Measurements from ENCODE around the gene CDK6. TPM values are rescaled to one million over a fixed set of nuclear protein-coding genes. Genes with fewer than 3 reads are reported as not detected.

Gene CDK6
- total RNA-seq, 2 experiments from 2014 or later, result 130 to 138 TPM

DNA sequence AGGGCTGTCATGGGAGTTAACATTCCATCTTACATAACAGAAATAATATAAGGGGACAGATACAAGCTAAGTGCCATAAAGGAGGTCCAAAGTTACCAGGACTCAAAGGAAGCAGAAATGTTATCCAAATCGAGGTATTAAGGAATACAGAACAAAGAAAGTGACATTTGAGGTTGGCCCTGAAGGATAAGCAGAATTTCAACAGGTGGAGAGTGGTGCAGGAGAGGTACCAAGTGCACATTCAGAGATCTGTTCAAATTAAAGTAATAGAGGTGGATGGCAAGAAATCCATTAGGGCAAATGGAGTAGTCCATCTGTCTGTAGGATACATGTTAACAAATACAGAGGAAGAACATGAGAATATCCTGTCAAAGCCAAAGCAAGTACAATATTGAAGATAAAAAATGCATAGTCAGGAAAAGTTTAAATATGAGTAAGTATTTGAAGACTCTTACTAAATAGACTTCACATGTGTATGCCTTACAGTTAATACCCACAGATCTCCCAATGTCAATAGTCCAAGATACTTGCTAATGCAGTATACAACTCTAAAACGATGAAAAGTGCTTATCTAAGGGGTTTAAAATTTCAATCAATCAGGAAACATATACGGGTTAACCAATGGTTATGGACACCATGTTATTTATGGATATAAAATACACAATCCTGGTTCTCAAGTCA is 10.0 kb downstream of the CDK6 start:
- ChIA-PET CTCF (no interaction called here), POLR2A (no interaction called here)
- DNase-seq (no peak), ATAC-seq (no peak)
- Mint-ChIP-seq H3K4me3 (no peak overlapping the region), H3K27me3 (no peaks in the 10 kb centered on the region), H3K27ac (no peak overlapping the region), H3K9me3 (no peaks in the 10 kb centered on the region), H3K4me1 (ENCODE audit: low read depth) (peaks cover 78% of the 10 kb centered on the region), H3K36me3 (ENCODE audit: low read depth) (peaks cover 53% of the 10 kb centered on the region)
- intact Hi-C loops (cut with micrococcal nuclease), result no loop called here
- TF ChIP-seq, protein P1, sequence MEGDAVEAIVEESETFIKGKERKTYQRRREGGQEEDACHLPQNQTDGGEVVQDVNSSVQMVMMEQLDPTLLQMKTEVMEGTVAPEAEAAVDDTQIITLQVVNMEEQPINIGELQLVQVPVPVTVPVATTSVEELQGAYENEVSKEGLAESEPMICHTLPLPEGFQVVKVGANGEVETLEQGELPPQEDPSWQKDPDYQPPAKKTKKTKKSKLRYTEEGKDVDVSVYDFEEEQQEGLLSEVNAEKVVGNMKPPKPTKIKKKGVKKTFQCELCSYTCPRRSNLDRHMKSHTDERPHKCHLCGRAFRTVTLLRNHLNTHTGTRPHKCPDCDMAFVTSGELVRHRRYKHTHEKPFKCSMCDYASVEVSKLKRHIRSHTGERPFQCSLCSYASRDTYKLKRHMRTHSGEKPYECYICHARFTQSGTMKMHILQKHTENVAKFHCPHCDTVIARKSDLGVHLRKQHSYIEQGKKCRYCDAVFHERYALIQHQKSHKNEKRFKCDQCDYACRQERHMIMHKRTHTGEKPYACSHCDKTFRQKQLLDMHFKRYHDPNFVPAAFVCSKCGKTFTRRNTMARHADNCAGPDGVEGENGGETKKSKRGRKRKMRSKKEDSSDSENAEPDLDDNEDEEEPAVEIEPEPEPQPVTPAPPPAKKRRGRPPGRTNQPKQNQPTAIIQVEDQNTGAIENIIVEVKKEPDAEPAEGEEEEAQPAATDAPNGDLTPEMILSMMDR (IDR thresholded peaks at IDR 0.05), result no peak

DNA sequence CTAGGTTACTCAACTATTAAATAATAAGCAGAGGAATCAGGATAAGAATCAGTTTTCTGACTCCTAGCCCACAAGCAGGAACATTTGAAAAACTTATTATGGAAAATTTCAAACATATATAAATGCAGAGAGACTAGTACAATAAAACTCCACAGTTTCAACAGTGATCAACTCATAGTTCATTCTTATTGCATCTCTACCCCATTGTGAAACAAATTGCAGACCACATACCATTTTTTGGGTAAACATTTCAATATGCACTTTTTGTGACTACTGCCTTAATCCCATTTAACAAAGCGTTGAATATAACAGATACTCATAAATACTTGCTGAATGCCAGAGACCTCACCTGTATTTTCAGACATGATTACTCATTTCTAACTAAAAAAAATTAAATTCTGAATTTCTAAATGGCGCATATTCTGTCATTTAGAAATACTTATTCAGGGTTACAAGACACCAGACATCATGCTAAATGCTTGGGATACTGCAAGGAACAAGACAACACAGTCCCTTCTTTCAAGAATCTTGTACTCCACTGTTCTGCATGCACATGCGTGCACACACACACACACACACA is 11.4 kb downstream of the CDK6 start:
- TF ChIP-seq, protein P1 (IDR thresholded peaks at IDR 0.05), result no peak
- peaks cover 4% of the 10 kb centered on the region for H3K9me3 Mint-ChIP-seq
- DNase-seq (no peak), ATAC-seq (no peak)
- H3K27ac Mint-ChIP-seq, result no peak overlapping the region
- H3K4me3 Mint-ChIP-seq, result no peak overlapping the region
- H3K4me1 Mint-ChIP-seq (ENCODE audit: low read depth), result peaks cover 77% of the 10 kb centered on the region
- ChIA-PET POLR2A (interaction anchor here (0.9 kb wide), 1 partner anchor 9 kb away, joined by 4 read pairs; no protein-coding TSS in a partner anchor), CTCF (no interaction called here)
- intact Hi-C loops (cut with micrococcal nuclease), result no loop called here
- peaks cover 52% of the 10 kb centered on the region for H3K36me3 Mint-ChIP-seq (ENCODE audit: low read depth)
- H3K27me3 Mint-ChIP-seq, result no peaks in the 10 kb centered on the region

DNA sequence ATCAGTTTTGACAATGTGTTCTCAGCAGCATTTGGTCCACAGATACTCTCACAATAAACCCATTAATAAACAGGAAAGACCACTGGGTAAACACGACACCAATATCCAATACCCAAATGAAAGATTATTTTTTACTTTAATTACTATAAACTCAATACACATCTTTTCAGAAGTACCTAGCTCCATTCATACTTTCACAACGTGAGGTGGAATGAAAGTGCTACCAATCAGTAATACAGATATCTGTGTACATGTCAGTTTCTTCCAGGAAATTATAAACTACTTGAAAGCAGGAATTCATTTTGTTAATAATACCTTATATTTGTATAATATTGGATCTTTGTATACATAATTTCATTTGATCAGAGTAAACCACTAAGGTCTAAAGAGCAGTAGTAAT is 11.9 kb downstream of the CDK6 start:
- Mint-ChIP-seq H3K36me3 (ENCODE audit: low read depth) (peaks cover 53% of the 10 kb centered on the region), H3K4me1 (ENCODE audit: low read depth) (peaks cover 76% of the 10 kb centered on the region), H3K9me3 (peaks cover 6% of the 10 kb centered on the region), H3K27me3 (no peaks in the 10 kb centered on the region), H3K27ac (peak overlapping the region; percentile 23), H3K4me3 (no peak overlapping the region)
- DNase-seq (no peak), ATAC-seq (no peak)
- POLR2A ChIA-PET, result interaction anchor here (0.9 to 2.4 kb wide), 2 partner anchors 8 to 9 kb away, joined by 4 to 10 read pairs; no protein-coding TSS in a partner anchor
- intact Hi-C loops (cut with micrococcal nuclease), result no loop called here
- TF ChIP-seq, protein P1 (IDR thresholded peaks at IDR 0.05), result no peak
- CTCF ChIA-PET, result interaction anchor here (2.1 kb wide), 1 partner anchor 203 kb away, joined by 7 read pairs; no protein-coding TSS in a partner anchor

DNA sequence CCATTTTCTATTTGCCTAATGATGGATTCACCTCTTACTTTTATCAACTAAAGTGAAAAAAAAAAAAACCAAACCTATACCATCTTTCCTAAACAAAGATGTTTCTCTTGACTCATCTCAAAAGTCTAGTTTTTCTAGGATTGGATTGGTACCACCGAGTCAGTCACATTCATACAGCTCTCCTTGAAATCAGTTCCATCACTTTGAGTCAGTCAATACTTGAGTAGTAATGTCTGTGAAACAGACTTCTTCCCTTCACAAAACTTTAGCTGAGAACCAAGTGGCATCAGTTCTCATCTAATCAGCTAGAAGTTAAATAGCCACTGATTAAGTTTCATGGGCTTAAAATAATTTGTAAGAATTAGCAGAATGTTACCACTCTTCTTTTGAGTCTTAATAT is 13.3 kb downstream of the CDK6 start:
- peaks cover 9% of the 10 kb centered on the region for H3K9me3 Mint-ChIP-seq
- H3K4me1 Mint-ChIP-seq (ENCODE audit: low read depth), result peaks cover 78% of the 10 kb centered on the region
- H3K27ac Mint-ChIP-seq, result no peak overlapping the region
- ChIA-PET POLR2A (interaction anchor here (0.8 to 2.4 kb wide), 5 partner anchors 10 to 81 kb away, joined by 3 to 10 read pairs (median 5); no protein-coding TSS in a partner anchor), CTCF (interaction anchor here (1.7 to 2.1 kb wide), 2 partner anchors 10 to 202 kb away, joined by 7 read pairs; no protein-coding TSS in a partner anchor)
- no peak for ATAC-seq
- H3K36me3 Mint-ChIP-seq (ENCODE audit: low read depth), result peaks cover 61% of the 10 kb centered on the region
- no peak for DNase-seq
- no peak overlapping the region for H3K4me3 Mint-ChIP-seq
- H3K27me3 Mint-ChIP-seq, result no peaks in the 10 kb centered on the region
- intact Hi-C loops (cut with micrococcal nuclease), result no loop called here
- TF ChIP-seq, protein P1 (IDR thresholded peaks at IDR 0.05), result no peak

DNA sequence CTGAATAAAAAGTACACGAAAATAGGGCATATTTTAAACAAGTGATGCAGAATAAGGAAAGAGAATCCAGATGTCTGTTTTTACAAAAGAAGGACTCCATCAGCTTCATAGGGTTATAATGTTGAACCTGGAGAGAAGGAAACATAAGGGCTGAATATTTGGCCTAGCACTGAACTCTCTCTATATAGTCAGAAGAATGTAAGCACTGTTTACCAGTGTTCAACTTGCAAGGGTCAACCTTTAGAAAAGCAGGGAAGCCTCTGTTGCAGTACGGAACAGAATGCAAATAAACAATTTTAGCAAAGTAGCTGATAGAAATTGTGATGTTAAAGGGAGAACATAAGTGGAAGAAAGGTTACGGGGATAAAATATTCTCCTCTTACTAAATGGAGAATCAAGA is 16.2 kb downstream of the CDK6 start:
- POLR2A ChIA-PET, result interaction anchor here (1.6 kb wide), 1 partner anchor 12 kb away, joined by 8 read pairs; no protein-coding TSS in a partner anchor
- Mint-ChIP-seq H3K4me1 (ENCODE audit: low read depth) (peaks cover 82% of the 10 kb centered on the region), H3K27ac (no peak overlapping the region)

More for the DNA sequence above, 16.2 kb downstream of the CDK6 start:
- Mint-ChIP-seq H3K27me3 (no peaks in the 10 kb centered on the region), H3K4me3 (no peak overlapping the region), H3K9me3 (peaks cover 20% of the 10 kb centered on the region), H3K36me3 (ENCODE audit: low read depth) (peaks cover 60% of the 10 kb centered on the region)
- ATAC-seq (no peak), DNase-seq (no peak)
- TF ChIP-seq, protein P1 (IDR thresholded peaks at IDR 0.05), result no peak
- intact Hi-C loops (cut with micrococcal nuclease), result no loop called here
- CTCF ChIA-PET, result interaction anchor here (1.4 to 1.7 kb wide), 2 partner anchors 13 to 130 kb away, joined by 4 to 6 read pairs; no protein-coding TSS in a partner anchor

Data from activated CD8-positive, alpha-beta T cell treated with anti-CD3 and anti-CD28 coated beads for 36 hours (primary cell).